ENCODE data around the gene CNTN5.

CNTN5 gene

GRCh38 chr11:100141201-100141600 lies 1120.5 kb downstream of the CNTN5 start:
- no peak for TF ChIP-seq CTCF (IDR thresholded peaks at IDR 0.05; ENCODE audit: control insufficient read depth, insufficient read depth, low read depth, low read length, missing control alignments)

GRCh38 chr11:100151944-100152343 lies 1131.2 kb downstream of the CNTN5 start:
- no peak for TF ChIP-seq CTCF (IDR thresholded peaks at IDR 0.05; ENCODE audit: control insufficient read depth, insufficient read depth, low read depth, low read length, missing control alignments)
- DNase-seq (ENCODE audit: low read depth), result no peak
- H3K4me3 ChIP-seq (ENCODE audit: control insufficient read depth, low read depth, low read length), result no peak overlapping the region

More at GRCh38 chr11:100141201-100141600, 1120.5 kb downstream of the CNTN5 start:
- DNase-seq (ENCODE audit: low read depth), result no peak
- no peak overlapping the region for H3K4me3 ChIP-seq (ENCODE audit: control insufficient read depth, low read depth, low read length)

GRCh38 chr11:100152766-100153165 lies 1132.0 kb downstream of the CNTN5 start:
- no peak for DNase-seq (ENCODE audit: low read depth)
- no peak for TF ChIP-seq CTCF (IDR thresholded peaks at IDR 0.05; ENCODE audit: control insufficient read depth, insufficient read depth, low read depth, low read length, missing control alignments)
- no peak overlapping the region for H3K4me3 ChIP-seq (ENCODE audit: control insufficient read depth, low read depth, low read length)

GRCh38 chr11:100163471-100163870 lies 1142.7 kb downstream of the CNTN5 start:
- TF ChIP-seq CTCF (IDR thresholded peaks at IDR 0.05; ENCODE audit: control insufficient read depth, insufficient read depth, low read depth, low read length, missing control alignments), result no peak
- DNase-seq (ENCODE audit: low read depth), result no peak
- no peak overlapping the region for H3K4me3 ChIP-seq (ENCODE audit: control insufficient read depth, low read depth, low read length)

GRCh38 chr11:100174881-100175280 lies 1154.1 kb downstream of the CNTN5 start:
- no peak for TF ChIP-seq CTCF (IDR thresholded peaks at IDR 0.05; ENCODE audit: control insufficient read depth, insufficient read depth, low read depth, low read length, missing control alignments)
- H3K4me3 ChIP-seq (ENCODE audit: control insufficient read depth, low read depth, low read length), result no peak overlapping the region
- no peak for DNase-seq (ENCODE audit: low read depth)

GRCh38 chr11:100176456-100176855 lies 1155.7 kb downstream of the CNTN5 start:
- no peak overlapping the region for H3K4me3 ChIP-seq (ENCODE audit: control insufficient read depth, low read depth, low read length)
- no peak for TF ChIP-seq CTCF (IDR thresholded peaks at IDR 0.05; ENCODE audit: control insufficient read depth, insufficient read depth, low read depth, low read length, missing control alignments)
- no peak for DNase-seq (ENCODE audit: low read depth)

GRCh38 chr11:100177651-100178050 lies 1156.9 kb downstream of the CNTN5 start:
- DNase-seq (ENCODE audit: low read depth), result no peak
- TF ChIP-seq CTCF (IDR thresholded peaks at IDR 0.05; ENCODE audit: control insufficient read depth, insufficient read depth, low read depth, low read length, missing control alignments), result no peak
- no peak overlapping the region for H3K4me3 ChIP-seq (ENCODE audit: control insufficient read depth, low read depth, low read length)

Measured in AG09309 (cell line).